Adrenal gland (tissue), 12 donors: Measurements from ENCODE around the gene QSER1. TPM values are rescaled to one million over a fixed set of nuclear protein-coding genes. Genes with fewer than 3 reads are reported as not detected.
A peak's percentile ranks its signal among the peaks of the same experiment; 100 is the strongest.

Source experiments
- DNase-seq, 7 donors: peaks; one replicate each; pipeline ENCODE4 v3.0.0-alpha.2; 2019 to 2020
- H3K27ac ChIP-seq, 5 donors: fragments of 200-600 bp; sonication (generic) in 4 of 5; 1 replicate in 3 of 5; 2 replicates in 2 of 5; pipeline versions ENCODE4 v1.5.1 to v1.8.0; 2016 to 2020; ENCODE audit warnings: mild to moderate bottlenecking in 1 of 5
- H3K27me3 ChIP-seq: fragments of 200-600 bp; 2 replicates; pipeline ENCODE4 v1.8.0; 2021
- H3K36me3 ChIP-seq, 2 donors: fragments of 200-600 bp; replicated peaks in 1 of 2; 1 replicate in 1 of 2; 2 replicates in 1 of 2; pipeline versions ENCODE4 v1.5.1 to v1.8.0; 2018 to 2022
- H3K4me1 ChIP-seq, 2 donors: fragments of 200-600 bp; replicated peaks in 1 of 2; 1 replicate in 1 of 2; 2 replicates in 1 of 2; pipeline versions ENCODE4 v1.5.1 to v1.8.0; 2018 to 2021
- H3K4me3 ChIP-seq, 4 donors: fragments of 200-600 bp; sonication (generic) in 3 of 4; one replicate each; pipeline ENCODE4 v1.5.1; 2016 to 2018
- H3K9me3 ChIP-seq, 3 donors: fragments of 200-600 bp; sonication (generic) in 1 of 3; replicated peaks in 1 of 3; 1 replicate in 2 of 3; 2 replicates in 1 of 3; pipeline versions ENCODE4 v1.5.1 to v1.8.0; 2016 to 2021
- CTCF ChIP-seq, 6 experiments: fragments of 450-650 bp in 4 of 6; fragments of 200-600 bp in 2 of 6; sonication (generic) in 1 of 6; IDR thresholded peaks; 1 replicate in 5 of 6; 2 replicates in 1 of 6; pipeline versions ENCODE4 v1.5.1 to v1.8.0; 2016 to 2021; ENCODE audit warnings: antibody characterized with exemption in 6 of 6, mild to moderate bottlenecking in 2 of 6, moderate library complexity in 1 of 6
- POLR2A ChIP-seq, 2 donors: fragments of 450-650 bp; IDR thresholded peaks; one replicate each; pipeline ENCODE4 v1.6.1; 2017; ENCODE audit warnings: antibody characterized with exemption in 2 of 2, mild to moderate bottlenecking in 2 of 2, moderate library complexity in 1 of 2
- WGBS, 4 donors: extraction: QIAGEN DNeasy Blood & Tissue Kit in 2 of 4; methylation state at CpG; one replicate each; pipeline versions ENCODE4 v1.1.5 to v1.1.7; 2013 to 2017; 5-methylcytosine and 5-hydroxymethylcytosine counted together
- intact Hi-C, 2 donors: fragments of 100-400 bp; cut with DNase I; formaldehyde crosslinking; loops; one replicate each; pipeline versions ENCODE4 v1.14.1 to v1.15.0; 2022 to 2023
- polyA plus RNA-seq, 3 donors: library from polyadenylated mRNA; stranded (reverse); fragments of 200-250 nt in 2 of 3; fragments of 350-450 nt in 1 of 3; fragmentation: Illumina TruSeq in 1 of 3; extraction: RNeasy Lipid Tissue Mini Kit (QIAGEN cat#74804) in 1 of 3; gene quantifications; one replicate each; pipeline ENCODE4 v1.2.3, GENCODE V29; 2013 to 2014
- total RNA-seq, 9 donors: library from RNA; depleted of rRNA in 4 of 9; stranded (reverse); fragments of >200 nt in 4 of 9; fragments of 120-200 nt in 1 of 9; fragmentation: NEBNext Ultra II Directional in 1 of 9; extraction: Animal tissue kit (Norgen Biotek cat#: 25700) in 1 of 9; gene quantifications; one replicate each; pipeline versions ENCODE4 v1.1.0 to v1.2.4, GENCODE V29; 2013 to 2023
- donor health status: healthy with polysubstance abuse.
- donor health status: Bipolar disorder and iron deficiency.
- donor health status: DM: yes; HTN: yes; CAD: no.
- donor health status: DM: no; HTN: no; CAD: no.
- donor health status: DM: no; HTN: no; CAD: no.
- donor health status: DM: yes; HTN: yes; CAD: no.

The QSER1 gene
- total and polyA plus RNA-seq, 12 donors: 2.4 to 27.2 (median 18.9) TPM

DNA sequence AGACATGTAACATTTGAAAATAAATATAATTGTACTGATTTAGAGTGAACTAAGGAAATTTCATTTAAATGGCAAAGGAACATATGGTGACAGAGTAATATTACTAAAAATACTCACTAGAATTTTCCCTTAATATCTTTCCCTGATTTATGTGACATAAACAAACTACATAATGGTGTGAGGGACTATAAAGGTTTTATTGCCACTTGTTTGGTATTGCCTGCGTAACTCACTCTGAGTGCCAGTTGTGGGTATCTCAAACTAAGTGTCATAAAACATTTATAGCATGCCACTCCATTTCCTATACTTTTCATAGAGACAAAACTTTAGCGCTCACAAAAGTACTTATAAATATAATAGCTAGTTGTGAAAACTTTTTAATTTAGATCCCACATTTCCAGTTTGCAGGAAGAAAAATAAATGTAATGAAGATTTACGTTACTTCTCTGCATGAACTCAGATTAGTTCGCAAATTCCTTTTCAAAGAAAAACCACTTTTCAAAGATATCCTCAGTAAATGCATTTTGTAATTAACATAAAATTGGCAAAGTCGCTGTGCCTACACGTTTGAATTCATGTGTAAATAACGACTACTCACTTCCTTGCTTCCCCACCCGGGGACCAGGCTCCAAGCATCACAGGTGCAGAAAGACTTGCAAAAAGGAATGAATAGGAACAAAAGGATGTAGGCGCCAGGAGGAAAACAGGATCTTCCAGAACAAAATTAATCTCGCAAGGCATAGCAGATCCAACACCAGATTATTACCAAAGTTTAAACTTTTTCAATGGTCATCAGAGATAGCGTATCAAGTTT is 1.6 kb upstream of the QSER1 start:
- WGBS, 4 donors: 74 to 78% (median 76%) methylated on average over 11 of the region's 11 CpGs
- DNase-seq: no peak
- TF ChIP-seq POLR2A (IDR thresholded peaks at IDR 0.05): no peak
- no peak for TF ChIP-seq CTCF (IDR thresholded peaks at IDR 0.05)
- intact Hi-C loops: loop anchor here in 1 of 2 donors (10.0 kb wide), 1 partner anchor 64 kb away; no protein-coding TSS in a partner anchor
- Histone ChIP-seq H3K4me1 (peaks cover 12 to 21% of the 10 kb centered on the region in 2 donors), H3K27ac (no peak overlapping the region), H3K9me3 (no peaks in the 10 kb centered on the region), H3K27me3 (no peaks in the 10 kb centered on the region), H3K36me3 (no peaks in the 10 kb centered on the region), H3K4me3 (peak overlapping the region in 1 of 4 donors; percentile 96)

GRCh38 chr11:32891657-32892354 is 805 bp upstream of the QSER1 start:
- H3K4me3 ChIP-seq: peak overlapping the region; percentile 68 to 96 (median 94)

GRCh38 chr11:32893093-32893342 is 407 bp downstream of the QSER1 start:
- no peak for TF ChIP-seq POLR2A (IDR thresholded peaks at IDR 0.05)
- no peak for TF ChIP-seq CTCF (IDR thresholded peaks at IDR 0.05)
- intact Hi-C loops: loop anchor here in 1 of 2 donors (10.0 kb wide), 1 partner anchor 62 kb away; no protein-coding TSS in a partner anchor
- no peaks in the 10 kb centered on the region for H3K36me3 ChIP-seq
- H3K27me3 ChIP-seq: no peaks in the 10 kb centered on the region
- H3K9me3 ChIP-seq: no peaks in the 10 kb centered on the region
- H3K4me1 ChIP-seq: peaks cover 12 to 21% of the 10 kb centered on the region in 2 donors
- no peak for DNase-seq
- H3K27ac ChIP-seq: peak overlapping the region in 4 of 5 donors; percentile 74 to 94 (median 90)
- WGBS, 4 donors: 0% methylated on average over 24 to 32 of the region's 32 CpGs; no CpG with 5 or more reads in 2 of the 4 donors
- H3K4me3 ChIP-seq: peak overlapping the region in 3 of 4 donors; percentile 91 to 96 (median 95)

More at GRCh38 chr11:32891657-32892354, 805 bp upstream of the QSER1 start:
- Histone ChIP-seq H3K27ac (peak overlapping the region; percentile 60 to 94 (median 88)), H3K36me3 (no peaks in the 10 kb centered on the region), H3K27me3 (no peaks in the 10 kb centered on the region), H3K4me1 (peaks cover 12 to 21% of the 10 kb centered on the region in 2 donors), H3K9me3 (no peaks in the 10 kb centered on the region)
- TF ChIP-seq POLR2A (IDR thresholded peaks at IDR 0.05): no peak
- no peak for TF ChIP-seq CTCF (IDR thresholded peaks at IDR 0.05)
- WGBS, 4 donors: 10 to 15% (median 12%) methylated on average over 10 of the region's 10 CpGs
- intact Hi-C loops: loop anchor here in 1 of 2 donors (10.0 kb wide), 1 partner anchor 63 kb away; no protein-coding TSS in a partner anchor
- peak in 1 of 7 donors; percentile 29 for DNase-seq
